NK-92 (cell line): ENCODE measurements around the gene ENTREP1.

Experiments used
- DNase-seq: peaks from one replicate; lab custom pipeline; 2025; ENCODE audit not compliant: unreplicated experiment; lab: John Stamatoyannopoulos, UW

The ENTREP1 gene

GRCh38 chr9:69363191-69363590 is 38.2 kb downstream of the ENTREP1 start:
- no peak for DNase-seq

- DNase-seq = no peak
Observed at GRCh38 chr9:69364510-69365150, 39.6 kb downstream of the ENTREP1 start.

DNA sequence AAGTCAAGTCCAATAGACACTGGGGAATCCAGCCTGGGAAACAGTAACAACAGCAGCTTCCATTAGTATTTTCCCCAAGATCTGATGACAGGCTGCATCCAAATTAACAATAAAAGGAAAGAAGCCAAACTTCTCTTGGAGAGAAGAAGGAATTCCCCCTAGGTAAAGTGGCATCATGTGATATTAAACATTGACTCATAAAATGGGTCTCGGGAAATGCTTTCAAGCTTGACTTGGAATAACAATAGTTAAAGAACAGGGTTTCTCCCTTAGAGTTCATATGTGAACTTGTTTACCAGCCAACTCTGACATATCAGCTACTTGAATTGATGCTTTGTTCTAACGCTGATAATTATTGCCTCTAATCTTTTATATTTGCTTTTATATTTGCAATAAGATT is 45.4 kb downstream of the ENTREP1 start:
- DNase-seq = no peak

- DNase-seq = no peak
Observed at GRCh38 chr9:69371001-69371400, 46.0 kb downstream of the ENTREP1 start.

DNA sequence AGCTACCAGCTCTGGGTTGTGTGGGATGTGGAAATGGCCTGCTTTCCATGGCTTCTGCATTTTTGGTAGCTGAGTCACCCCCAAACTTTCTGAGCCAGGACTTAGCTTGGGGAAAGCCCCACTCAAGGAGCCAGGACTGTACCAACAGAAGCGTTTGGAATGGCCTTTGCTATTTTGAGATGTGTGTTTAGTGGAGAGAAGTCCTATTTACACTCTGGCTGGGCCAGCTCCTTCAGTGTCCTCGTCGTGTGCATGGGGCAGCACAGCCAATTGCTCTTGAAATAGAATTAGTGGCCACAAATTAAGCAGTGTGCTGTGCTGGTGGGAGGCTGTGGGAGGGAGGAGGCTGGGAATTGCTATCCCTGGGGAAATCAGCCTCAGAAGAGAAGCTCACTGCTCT is 51.6 kb downstream of the ENTREP1 start:
- no peak for DNase-seq

GRCh38 chr9:69377291-69377690 is 52.3 kb downstream of the ENTREP1 start:
- DNase-seq = no peak

- no peak for DNase-seq
Observed at GRCh38 chr9:69377981-69378380, 53.0 kb downstream of the ENTREP1 start.

GRCh38 chr9:69379270-69379982 is 54.4 kb downstream of the ENTREP1 start:
- no peak for DNase-seq

- no peak for DNase-seq
Observed at GRCh38 chr9:69380301-69380700, 55.3 kb downstream of the ENTREP1 start.

DNA sequence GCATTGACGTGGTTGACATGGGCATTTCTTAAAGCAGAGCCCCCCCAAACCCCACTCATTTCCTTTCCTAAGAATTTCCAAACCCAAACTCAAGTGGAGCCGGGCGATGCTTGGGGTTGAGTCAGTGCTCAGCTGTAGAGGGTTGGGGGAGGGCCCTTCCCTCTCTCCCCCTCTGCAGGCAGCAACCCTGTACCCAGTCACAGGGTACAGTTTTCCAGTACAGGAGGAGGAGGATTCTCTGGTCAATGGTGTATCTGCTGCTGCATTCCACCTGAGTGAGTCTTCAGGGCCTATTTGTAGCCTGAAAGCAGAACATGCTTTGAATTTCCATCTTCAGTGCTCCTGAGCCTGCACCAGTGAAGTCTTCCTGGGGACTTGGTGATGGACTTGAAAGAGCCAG is 55.8 kb downstream of the ENTREP1 start:
- DNase-seq = no peak

- no peak for DNase-seq
Observed at GRCh38 chr9:69382135-69382534, 57.1 kb downstream of the ENTREP1 start.

- DNase-seq = no peak
Observed at GRCh38 chr9:69385581-69386033, 60.6 kb downstream of the ENTREP1 start.

DNA sequence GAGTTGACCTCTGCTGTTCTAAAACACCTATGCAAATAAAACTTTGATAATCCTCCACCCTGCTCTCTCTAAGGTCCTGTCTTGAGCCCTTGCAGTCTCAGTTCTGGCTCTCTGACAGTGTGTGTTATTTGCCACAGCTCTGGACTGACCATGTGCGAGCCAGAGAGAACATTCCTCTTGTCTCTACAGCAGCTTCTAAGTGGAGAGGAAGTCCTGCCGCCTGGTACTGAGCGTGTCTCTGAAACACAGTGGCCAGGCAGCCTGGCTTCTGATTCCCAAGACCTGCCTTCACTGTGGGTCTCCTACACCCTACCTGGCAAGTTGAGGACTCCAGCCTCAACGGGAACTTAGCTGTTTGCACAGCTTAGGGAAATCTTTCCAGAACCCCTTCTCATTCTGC is 61.6 kb downstream of the ENTREP1 start:
- DNase-seq = no peak

GRCh38 chr9:69388596-69388995 is 63.6 kb downstream of the ENTREP1 start:
- no peak for DNase-seq

- DNase-seq = no peak
Observed at GRCh38 chr9:69389437-69389995, 64.5 kb downstream of the ENTREP1 start.

GRCh38 chr9:69391487-69391886 is 66.5 kb downstream of the ENTREP1 start:
- no peak for DNase-seq

GRCh38 chr9:69391946-69392345 is 66.9 kb downstream of the ENTREP1 start:
- DNase-seq = no peak

DNA sequence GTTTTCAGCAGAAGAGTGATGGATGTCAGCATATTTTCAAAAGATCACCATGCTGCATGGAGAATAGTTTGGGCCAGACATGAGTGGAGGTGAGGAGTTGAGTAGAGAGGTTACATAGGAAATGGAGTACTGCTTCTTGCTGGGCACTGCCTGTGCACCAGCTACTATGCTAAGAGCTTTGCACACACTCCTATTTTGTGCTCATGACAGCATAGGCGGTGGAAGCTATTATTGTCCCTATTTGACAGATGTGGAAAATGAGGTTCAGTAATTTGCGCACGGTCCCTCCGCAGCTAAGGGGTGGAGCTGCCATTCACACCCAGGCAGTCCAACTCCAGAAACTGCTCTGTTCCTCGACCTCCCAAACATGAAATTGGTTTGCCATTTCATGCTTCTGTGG is 67.8 kb downstream of the ENTREP1 start:
- DNase-seq = no peak

- DNase-seq = no peak
Observed at GRCh38 chr9:69393425-69393824, 68.4 kb downstream of the ENTREP1 start.

GRCh38 chr9:69395718-69396117 is 70.7 kb downstream of the ENTREP1 start:
- no peak for DNase-seq

DNA sequence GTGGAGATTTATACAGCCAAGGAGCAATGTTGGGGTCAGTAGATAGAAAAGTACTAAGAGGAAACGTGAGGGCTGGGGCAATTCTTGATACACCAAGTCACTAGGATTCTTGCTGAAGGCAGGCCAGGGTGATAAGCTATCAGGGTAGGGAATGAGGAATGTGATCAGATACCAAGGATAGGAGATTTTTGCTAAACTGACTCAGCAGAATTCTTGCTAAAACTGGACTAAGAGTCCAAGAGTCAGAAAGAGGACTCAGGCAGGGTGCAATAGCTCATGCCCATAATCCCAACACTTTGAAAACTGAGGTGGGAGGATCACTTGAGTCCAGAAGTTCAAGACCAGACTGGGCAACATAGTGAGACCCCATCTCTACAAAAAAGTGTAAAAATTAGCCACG is 71.7 kb downstream of the ENTREP1 start:
- DNase-seq = no peak

DNA sequence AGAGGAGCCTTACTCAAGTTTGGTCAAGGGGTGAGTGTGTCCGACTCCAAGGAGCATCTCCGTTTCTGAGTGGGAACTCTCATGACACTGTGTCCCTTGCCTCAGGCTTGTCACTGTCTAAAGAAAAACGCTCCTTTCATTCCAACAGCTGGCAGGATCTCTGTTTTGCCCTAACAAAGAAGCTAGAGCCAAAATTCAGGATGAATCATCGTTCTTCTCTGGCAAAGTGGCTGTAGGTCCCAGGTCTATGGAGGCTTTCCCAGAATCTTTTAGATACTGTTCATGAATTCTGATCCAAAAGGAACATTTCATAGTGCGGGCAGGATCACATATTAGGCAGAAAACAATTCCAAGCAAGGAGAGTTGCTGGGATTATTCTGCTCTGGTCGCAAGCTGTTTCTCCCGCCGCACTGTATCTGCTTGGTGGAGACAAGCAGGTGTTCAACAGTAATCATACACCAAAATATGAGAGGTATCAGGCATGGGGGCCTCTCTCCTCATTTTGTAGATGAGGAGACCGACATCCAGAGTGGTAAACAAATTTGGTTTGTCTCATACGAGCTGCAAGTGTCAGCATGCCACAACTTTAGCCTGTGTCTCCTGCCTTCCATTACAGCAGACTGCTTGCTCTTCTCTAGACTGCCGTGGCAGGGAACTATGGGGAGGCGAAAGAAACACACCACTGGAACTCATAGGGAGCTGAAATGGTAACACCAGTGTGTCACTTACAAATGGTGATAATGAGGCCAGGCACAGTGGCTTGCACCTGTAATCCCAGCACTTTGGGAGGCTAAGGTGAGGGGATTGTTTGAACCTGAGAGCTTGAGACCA is 72.6 kb downstream of the ENTREP1 start:
- DNase-seq = no peak
